Stomach (tissue), 4 donors: ENCODE measurements around the gene HIPK3.

ENCODE experiments used
- CTCF ChIP-seq, 7 experiments: fragments of 450-650 bp in 4 of 7; fragments of 200-600 bp in 3 of 7; sonication (generic) in 3 of 7; IDR thresholded peaks; one replicate each; pipeline ENCODE4 v1.5.1; 2016 to 2019; ENCODE audit warnings: antibody characterized with exemption in 7 of 7, control low read depth in 2 of 7, mild to moderate bottlenecking in 1 of 7
- EP300 ChIP-seq: sonication (generic); formaldehyde crosslinking; IDR thresholded peaks from one replicate; pipeline ENCODE4 v1.6.1; 2017; ENCODE audit warnings: antibody characterized with exemption
- POLR2A ChIP-seq, 4 donors: fragments of 450-650 bp; IDR thresholded peaks; one replicate each; pipeline ENCODE4 v1.6.1; 2016; ENCODE audit warnings: antibody characterized with exemption in 4 of 4, control low read depth in 2 of 4, mild to moderate bottlenecking in 1 of 4, moderate library complexity in 1 of 4
- POLR2AphosphoS5 ChIP-seq, 3 donors: sonication (generic); formaldehyde crosslinking; IDR thresholded peaks; one replicate each; pipeline ENCODE4 v1.6.1; 2016; ENCODE audit warnings: antibody characterized with exemption in 3 of 3

DNA sequence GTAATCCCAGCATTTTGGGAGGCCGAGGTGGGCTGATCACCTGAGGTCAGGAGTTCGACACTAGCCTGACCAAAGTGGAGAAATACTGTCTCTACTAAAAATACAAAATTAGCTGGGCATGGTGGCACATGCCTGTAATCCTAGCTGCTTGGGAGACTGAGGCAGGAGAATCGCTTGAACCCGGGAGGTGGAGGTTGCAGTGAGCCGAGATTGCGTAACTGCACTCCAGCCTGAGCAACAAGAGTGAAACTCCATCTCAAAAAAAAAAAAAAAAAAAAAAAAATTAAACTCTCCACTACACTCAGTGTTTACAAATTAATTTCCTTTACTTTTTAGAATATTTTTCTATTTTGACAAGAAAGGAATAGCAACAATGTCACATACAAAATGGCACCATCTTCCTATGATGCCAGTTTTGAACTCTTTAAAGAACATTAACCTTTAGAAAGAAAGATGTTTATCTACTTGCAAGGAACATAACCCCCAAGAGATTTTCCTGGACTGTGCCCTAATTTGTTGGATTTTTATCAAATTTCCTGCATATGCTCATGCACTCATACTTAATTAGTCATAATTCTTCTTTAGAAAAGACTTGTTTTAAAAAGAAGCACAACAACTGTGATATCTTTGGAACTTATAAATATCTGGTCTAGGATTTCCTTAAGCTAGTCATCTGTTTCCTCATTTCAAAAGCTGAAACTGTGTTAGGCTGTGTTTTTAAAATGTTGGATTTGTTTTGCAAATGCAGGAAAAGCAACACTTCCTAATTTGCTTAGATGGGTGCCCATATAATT lies 22.6 kb upstream of the HIPK3 start:
- TF ChIP-seq EP300: no peak
- TF ChIP-seq POLR2AphosphoS5 (IDR thresholded peaks at IDR 0.05): no peak
- no peak for TF ChIP-seq CTCF (IDR thresholded peaks at IDR 0.05)
- TF ChIP-seq POLR2A (IDR thresholded peaks at IDR 0.05): no peak
